ENCODE results near the gene MT3. TPM values are rescaled to one million over a fixed set of nuclear protein-coding genes. Genes with fewer than 3 reads are reported as not detected.
A peak's percentile ranks its signal among the peaks of the same experiment; 100 is the strongest.

Gene MT3
- total and polyA plus RNA-seq, 2 of the 13 experiments (the other 11 are each of a cell fraction or from before 2014, with no cell fraction given), result not detected

GRCh38 chr16:56608876-56609462 is 19.6 kb downstream of the MT3 start (continued):
- TF ChIP-seq ZHX1 (CRISPR knock-in tag; IDR thresholded peaks at IDR 0.05; ENCODE audit: low read depth), result 0 out of 2 replicates have a peak, but pooled peaks have one; percentile 21
- TF ChIP-seq NRL (CRISPR knock-in tag; IDR thresholded peaks at IDR 0.05; ENCODE audit: borderline replicate concordance), result no peak
- TF ChIP-seq FOXK2 (IDR thresholded peaks at IDR 0.05), result no peak
- TF ChIP-seq BCL6 (CRISPR knock-in tag; IDR thresholded peaks at IDR 0.05), result no peak
- TF ChIP-seq SRF (IDR thresholded peaks at IDR 0.05; ENCODE audit: low read depth, low read length), result no peak
- peak; percentile 33; the same call in 1 of the 2 replicates for TF ChIP-seq ZNF691 (CRISPR knock-in tag; IDR thresholded peaks at IDR 0.05; ENCODE audit: borderline replicate concordance, low read depth)
- TF ChIP-seq EP300 (IDR thresholded peaks at IDR 0.05; ENCODE audit: low read depth in 2 of 2, low read length in 2 of 2), result no peak
- TF ChIP-seq EP300 (CRISPR knock-in tag; IDR thresholded peaks at IDR 0.05; ENCODE audit: borderline replicate concordance), result no peak
- TF ChIP-seq, protein P1, sequence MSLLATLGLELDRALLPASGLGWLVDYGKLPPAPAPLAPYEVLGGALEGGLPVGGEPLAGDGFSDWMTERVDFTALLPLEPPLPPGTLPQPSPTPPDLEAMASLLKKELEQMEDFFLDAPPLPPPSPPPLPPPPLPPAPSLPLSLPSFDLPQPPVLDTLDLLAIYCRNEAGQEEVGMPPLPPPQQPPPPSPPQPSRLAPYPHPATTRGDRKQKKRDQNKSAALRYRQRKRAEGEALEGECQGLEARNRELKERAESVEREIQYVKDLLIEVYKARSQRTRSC (CRISPR knock-in tag; IDR thresholded peaks at IDR 0.05; ENCODE audit: low read depth), result no peak
- no peak for TF ChIP-seq ZSCAN30 (CRISPR knock-in tag; IDR thresholded peaks at IDR 0.05)
- no peak for TF ChIP-seq ZFP90 (CRISPR knock-in tag; IDR thresholded peaks at IDR 0.05; ENCODE audit: borderline replicate concordance)
- no peak for TF ChIP-seq MEIS2 (CRISPR knock-in tag; IDR thresholded peaks at IDR 0.05)
- no peak for TF ChIP-seq REST (IDR thresholded peaks at IDR 0.05; ENCODE audit: borderline replicate concordance in 1 of 2, low read depth in 1 of 2, low read length in 2 of 2)
- TF ChIP-seq ZNF232 (CRISPR knock-in tag; IDR thresholded peaks at IDR 0.05; ENCODE audit: borderline replicate concordance), result peak; percentile 52; the same call in 1 of the 2 replicates
- no peak for TF ChIP-seq U2AF2 (IDR thresholded peaks at IDR 0.05; ENCODE audit: low read depth, low read length)
- TF ChIP-seq CHD4 (IDR thresholded peaks at IDR 0.05; ENCODE audit: borderline replicate concordance, low read length), result no peak
- 0 out of 2 replicates have a peak, but pooled peaks have one; percentile 12 for TF ChIP-seq SMYD3 (CRISPR knock-in tag; IDR thresholded peaks at IDR 0.05)
- TF ChIP-seq PAXIP1 (CRISPR knock-in tag; conservative IDR thresholded peaks at IDR 0.05), result no peak

Data from HepG2 (cell line).